Esophagus muscularis mucosa (tissue), 4 donors: Measurements from ENCODE around the gene FBLN7.

Experiments used
- CTCF ChIP-seq, 3 experiments: fragments of 200-600 bp in 2 of 3; fragments of 450-650 bp in 1 of 3; sonication (generic) in 2 of 3; IDR thresholded peaks; one replicate each; pipeline ENCODE4 v1.5.1; 2017 to 2019; ENCODE audit warnings: antibody characterized with exemption in 3 of 3, mild to moderate bottlenecking in 2 of 3, moderate library complexity in 1 of 3
- EP300 ChIP-seq: sonication (generic); formaldehyde crosslinking; IDR thresholded peaks from one replicate; pipeline ENCODE4 v1.6.1; 2017; ENCODE audit warnings: antibody characterized with exemption
- POLR2A ChIP-seq: fragments of 450-650 bp; IDR thresholded peaks from one replicate; pipeline ENCODE4 v1.6.1; 2017; ENCODE audit warnings: antibody characterized with exemption, moderate library complexity, mild to moderate bottlenecking, low read depth
- POLR2AphosphoS5 ChIP-seq, 2 donors: sonication (generic); formaldehyde crosslinking; IDR thresholded peaks; one replicate each; pipeline ENCODE4 v1.6.1; 2017; ENCODE audit warnings: antibody characterized with exemption in 2 of 2

GRCh38 chr2:112150447-112150846 is 12.3 kb downstream of the FBLN7 start:
- TF ChIP-seq CTCF (IDR thresholded peaks at IDR 0.05) (no peak), POLR2A (no peak), POLR2AphosphoS5 (IDR thresholded peaks at IDR 0.05) (no peak), EP300 (no peak)
